ENCODE results near the gene MT1HL1. TPM values are rescaled to one million over a fixed set of nuclear protein-coding genes. Genes with fewer than 3 reads are reported as not detected.
A peak's percentile ranks its signal among the peaks of the same experiment; 100 is the strongest.

Gene MT1HL1
- not detected for polyA plus RNA-seq (ENCODE audit: insufficient read length)

DNA sequence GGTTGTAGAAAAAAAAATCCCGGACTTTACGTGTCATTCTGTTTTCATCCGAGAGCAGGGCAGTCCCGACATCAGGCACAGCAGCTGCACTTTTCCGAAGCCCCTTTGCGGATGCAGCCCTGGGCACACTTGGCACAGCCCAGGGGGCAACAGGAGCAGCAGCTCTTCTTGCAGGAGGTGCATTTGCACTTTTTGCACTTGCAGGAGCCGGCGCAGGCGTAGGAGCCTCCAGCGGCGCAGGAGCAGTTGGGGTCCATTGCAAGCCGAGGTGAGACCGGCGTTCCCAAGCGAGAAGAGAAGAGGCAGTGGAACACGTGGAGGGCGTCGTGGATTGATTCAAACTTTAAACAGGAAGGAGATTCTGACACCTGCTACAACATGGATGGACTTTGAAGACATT lies at the start of gene MT1HL1:
Gene MT1HL1 (minus strand): TSS at position 326 of the 400 bp plus-strand sequence. CDS start 69 bp downstream, at position 257.
- no peak for DNase-seq

DNA sequence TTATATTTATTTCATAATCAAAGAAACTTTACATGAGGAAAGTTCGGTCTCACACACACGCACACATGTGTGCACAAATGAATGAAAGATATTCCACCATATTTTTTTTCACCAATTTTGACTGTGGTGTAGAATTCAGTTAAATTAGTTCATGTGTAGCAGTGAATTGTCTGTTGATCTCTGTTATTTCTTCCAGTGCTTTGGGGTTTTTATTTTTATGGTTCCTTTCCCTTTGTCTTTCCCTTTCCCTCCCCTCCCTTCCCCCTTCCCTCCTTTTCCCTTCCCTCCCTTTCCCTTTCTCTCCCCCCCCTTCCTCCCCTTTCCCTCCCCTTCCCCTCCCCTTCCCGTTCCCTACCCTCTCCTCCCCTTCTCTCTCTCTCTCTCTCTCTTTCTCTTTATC lies 46.7 kb upstream of the MT1HL1 start:
- no peak for DNase-seq

DNA sequence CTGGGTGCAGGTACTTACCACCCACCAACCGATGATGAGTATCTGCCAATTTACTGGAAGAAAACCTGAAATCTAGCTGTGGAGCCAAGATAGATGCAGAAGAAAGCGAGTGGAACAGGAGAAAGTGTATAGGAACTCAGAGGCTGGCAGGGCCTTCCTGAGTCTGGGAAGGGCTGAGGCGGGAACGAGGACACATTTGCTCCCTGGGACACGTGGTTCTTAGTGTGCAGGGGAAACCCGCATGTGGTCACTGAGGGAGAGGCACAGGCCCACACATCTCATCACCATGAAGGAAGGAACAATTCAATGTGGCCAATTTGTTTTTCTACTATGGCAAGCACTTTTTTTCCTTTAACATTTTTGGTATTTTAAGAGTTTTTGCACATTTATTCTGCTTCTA lies 45.9 kb upstream of the MT1HL1 start:
- no peak for DNase-seq

- no peak for DNase-seq
These were observed 44.6 kb upstream of the MT1HL1 start for GRCh38 chr1:237048803-237049202.

- no peak for DNase-seq
These were observed 41.2 kb upstream of the MT1HL1 start for GRCh38 chr1:237045278-237046016.

GRCh38 chr1:237043846-237044636 lies 39.8 kb upstream of the MT1HL1 start:
- DNase-seq: no peak

- DNase-seq: peak; percentile 8
These were observed 38.8 kb upstream of the MT1HL1 start for GRCh38 chr1:237042892-237043576.

DNA sequence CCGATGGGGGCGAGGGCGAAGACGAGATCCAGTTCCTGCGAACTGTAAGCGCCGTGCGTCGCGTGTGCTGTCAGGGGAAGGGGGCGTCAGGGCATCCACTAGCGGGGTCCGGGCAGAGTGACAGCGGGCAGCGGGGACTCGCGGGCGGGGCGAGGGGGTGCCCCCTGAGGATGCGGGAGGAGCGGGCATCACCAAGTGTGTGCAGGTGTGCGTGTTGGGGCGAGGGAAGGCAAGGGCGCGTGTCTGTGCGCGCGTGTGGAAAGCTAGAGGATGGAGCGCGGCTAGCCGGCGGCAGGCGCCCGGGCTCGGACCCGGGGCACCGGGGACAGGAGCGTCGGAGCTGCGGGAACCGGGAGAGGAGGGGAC lies 38.3 kb upstream of the MT1HL1 start:
- DNase-seq: peak; percentile 29

DNA sequence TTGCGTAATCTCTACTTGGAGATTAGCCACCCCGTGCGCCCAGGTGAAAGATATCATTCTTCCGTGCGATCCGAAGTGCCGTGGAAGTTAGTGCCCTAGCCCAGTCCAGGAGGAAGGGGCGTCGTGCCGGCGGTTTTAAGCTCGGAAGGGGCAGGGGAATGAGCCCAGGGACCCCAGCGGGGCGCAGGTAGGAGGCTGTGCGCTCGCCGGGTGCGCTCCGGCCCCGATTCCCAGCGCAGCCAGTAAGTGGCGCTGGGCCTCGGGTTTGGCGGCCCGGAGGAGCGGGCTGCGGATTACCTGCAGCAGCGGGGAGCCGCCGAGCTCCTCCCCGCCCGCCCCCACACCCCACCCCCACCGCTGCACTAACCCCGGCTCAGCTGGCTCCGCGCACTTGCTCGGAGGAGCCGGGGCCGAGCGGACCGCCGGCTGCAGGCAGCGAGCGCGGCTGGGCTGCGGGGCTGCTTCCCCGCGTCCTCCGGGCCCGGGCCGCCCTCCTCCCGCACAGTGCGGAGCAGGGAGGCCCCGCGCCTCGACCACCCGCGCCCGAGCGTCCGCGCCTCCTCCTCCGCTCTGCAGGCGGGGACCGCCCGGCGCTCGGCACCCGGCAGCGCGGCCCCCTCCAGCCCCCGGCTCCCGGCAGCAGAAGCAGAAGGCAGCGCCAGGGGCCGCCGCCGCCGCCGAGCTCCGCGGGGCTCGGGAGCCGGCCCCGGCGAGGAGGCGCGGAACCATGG lies 37.7 kb upstream of the MT1HL1 start, which contains the start of gene RYR2:
Gene RYR2 (plus strand): TSS at position 390 of the 731 bp plus-strand sequence. CDS start 338 bp downstream, at position 728.
- DNase-seq: peak; percentile 25

DNA sequence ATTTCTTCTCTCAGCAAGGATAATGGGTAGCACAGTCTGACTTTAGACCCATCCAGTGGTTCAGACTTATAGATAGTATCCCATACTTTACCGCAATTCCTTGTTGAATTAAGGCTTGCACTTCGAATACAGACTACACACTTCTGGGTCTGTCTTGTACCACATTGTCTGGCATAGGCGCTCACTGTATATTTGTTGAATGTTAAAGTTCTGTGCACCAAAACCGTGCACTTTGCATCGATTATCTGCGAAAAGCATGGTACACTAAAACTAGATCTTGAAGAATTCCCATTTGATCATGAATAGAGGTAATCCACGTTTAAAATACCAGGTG lies 37.2 kb upstream of the MT1HL1 start:
- no peak for DNase-seq

DNA sequence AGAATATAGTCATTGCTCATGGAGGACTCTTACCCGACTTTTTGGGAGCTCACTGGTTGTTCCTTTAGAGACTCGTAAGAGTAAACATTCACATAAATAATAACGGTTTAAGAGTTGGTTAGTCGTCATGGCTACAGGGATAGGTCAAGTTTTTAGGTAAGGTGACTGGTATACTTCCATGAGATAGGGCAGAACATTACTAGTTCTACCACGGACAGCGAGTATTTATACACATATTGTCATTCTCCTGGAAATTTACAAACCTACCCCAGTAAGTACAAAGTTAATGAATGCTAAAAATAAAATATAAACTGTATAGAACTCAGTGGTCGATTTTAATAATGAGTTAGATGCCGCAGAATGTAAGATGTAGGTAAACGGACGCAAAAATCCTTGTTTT lies 36.6 kb upstream of the MT1HL1 start:
- no peak for DNase-seq

DNA sequence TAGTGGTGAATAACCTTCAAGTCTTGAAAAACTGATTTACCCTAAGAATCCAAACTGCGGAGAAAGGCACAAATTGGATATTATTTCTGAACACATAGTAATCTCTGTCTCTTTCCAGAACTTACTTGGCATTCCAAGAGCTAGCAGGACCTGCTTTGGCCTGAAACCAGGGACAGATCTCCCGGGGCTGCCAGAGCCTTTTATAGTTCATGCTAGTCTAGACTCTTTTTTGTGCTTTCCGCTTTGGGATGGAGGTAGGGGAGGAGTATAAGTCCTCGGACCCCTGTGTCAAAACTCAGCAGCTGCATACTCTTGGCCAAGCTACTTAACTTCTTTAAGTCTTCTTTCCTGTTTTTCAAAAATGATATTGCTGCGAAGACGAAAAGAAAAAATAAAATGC lies 34.0 kb upstream of the MT1HL1 start:
- no peak for DNase-seq

DNA sequence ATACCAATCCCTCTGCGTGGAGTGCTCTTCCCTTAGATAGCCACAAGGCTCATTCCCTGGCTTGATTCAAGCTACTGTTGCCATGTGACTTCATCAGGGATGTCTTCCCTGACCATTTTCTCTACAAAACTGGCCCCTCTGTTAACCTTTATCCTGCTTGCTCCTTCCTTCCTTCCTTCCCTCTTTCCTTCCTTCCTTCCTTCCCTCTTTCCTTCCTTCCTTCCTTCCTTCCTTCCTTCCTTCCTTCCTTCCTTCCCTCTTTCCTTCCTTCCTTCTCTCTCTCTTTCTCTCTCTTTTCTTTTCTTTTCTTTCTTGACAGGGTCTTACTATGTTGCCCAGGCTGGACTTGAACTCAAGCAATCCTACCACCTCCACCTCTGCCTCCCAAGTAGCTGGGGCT lies 31.5 kb upstream of the MT1HL1 start:
- DNase-seq: no peak

DNA sequence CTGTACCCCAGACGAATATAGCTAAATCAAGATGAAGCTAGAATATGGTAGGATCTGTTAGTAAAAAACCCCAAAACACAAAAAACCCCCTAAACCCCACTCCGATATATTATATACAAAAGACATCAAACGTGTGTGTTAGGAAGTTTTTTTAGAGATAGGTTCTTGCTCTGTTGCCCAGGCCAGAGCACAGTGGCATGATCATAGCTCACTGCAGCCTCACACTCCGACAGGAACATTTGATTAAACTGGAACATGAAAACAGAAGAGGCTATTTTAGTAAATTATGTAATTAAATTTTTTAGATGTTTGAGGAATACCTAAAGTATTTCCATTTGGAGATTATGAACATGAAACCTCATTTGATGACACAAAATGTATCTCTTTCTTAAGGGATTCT lies 29.6 kb upstream of the MT1HL1 start:
- DNase-seq: no peak

GRCh38 chr1:237033061-237033460 lies 28.8 kb upstream of the MT1HL1 start:
- DNase-seq: no peak

DNA sequence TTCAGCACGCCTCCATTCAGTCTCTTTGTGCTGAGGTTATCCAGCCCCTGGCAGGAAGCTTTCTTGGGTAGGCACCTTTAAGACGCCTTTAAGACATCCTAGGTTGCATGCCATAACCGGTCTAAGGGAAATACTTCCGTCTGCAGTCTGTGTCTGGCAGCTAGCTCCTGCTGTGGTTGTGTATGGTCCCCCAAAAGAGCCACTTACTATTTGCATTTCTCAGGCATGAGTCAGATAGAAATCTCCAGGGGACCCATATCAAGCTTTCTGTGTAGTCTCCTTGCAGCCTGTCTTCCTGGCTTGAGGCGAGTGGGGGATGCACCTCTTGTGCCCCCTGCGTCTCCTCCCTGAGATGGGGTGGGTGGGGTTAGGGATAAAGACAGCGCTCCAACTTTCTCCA lies 27.8 kb upstream of the MT1HL1 start:
- DNase-seq: no peak

DNA sequence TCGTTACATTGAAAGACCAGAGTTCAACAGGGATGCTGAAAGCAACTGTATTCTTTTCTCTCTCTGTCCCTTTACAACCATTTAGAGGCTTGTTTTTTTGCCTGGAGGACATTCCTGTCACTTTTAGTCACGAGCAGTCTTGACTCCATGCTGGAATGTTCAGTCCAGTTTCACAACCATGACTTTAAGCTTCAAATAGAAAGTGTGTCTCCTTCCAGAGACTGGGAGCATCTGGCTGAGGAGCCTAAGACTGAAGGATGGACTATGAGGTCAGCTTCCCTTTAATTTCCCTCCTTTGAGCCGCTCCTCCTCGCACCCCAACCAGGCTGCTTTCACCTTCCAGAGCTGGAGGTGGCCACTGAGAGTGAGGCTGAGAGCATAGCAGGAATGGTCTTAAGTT lies 27.2 kb upstream of the MT1HL1 start:
- no peak for DNase-seq

GRCh38 chr1:237029850-237030535 lies 25.8 kb upstream of the MT1HL1 start:
- DNase-seq: no peak

DNA sequence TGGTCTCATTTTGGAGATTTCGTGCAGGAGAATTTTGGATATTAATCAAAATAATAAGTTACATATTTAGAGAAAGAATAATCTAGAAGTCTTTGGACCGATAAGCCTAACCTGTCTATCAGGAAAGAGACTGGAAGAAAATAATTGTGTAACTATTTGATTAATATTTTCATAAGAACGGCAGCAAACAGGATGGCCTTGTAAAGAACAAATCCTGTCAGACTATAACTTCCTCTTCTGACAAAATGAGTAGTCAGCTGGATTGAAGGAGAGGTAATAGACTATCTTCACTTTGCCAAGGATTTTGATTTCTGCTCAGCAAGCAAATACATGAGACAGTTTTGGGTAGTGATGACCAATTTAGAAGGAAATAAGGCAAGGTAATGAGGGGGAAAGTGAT lies 25.0 kb upstream of the MT1HL1 start:
- no peak for DNase-seq

DNA sequence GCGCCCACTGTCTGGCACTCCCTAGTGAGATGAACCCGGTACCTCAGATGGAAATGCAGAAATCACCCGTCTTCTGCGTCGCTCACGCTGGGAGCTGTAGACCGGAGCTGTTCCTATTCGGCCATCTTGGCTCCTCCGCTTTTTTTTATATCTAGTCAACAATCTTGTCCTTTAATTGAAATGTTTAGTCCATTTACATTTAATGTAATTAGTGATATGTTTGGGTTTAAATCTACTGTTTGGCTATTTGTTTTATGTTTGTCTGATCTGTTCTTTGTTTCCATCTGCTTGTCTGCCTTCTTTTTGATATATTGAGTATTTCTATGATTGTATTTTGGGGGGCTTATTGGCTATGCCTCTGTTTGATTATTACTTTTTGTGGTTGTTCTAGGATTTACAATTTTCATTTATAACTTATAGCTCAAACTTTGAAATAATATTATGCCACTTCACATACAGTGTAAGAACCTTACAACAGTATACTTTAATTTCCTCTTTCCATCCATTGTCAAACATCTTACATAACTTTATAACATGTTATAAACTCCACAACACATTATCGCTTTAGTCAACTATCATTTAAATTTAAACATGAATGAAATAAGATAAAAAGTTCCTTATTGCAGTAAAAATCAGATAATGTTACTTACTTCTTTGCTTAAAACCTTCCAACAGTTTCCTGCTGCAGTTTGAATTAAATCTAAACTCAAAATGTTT lies 21.3 kb upstream of the MT1HL1 start:
- no peak for DNase-seq

- no peak for DNase-seq
These were observed 14.7 kb upstream of the MT1HL1 start for GRCh38 chr1:237018896-237019295.

- DNase-seq: no peak
These were observed 12.4 kb upstream of the MT1HL1 start for GRCh38 chr1:237016626-237017025.

Measured in hindlimb muscle (tissue), 1 donor.